Neural cell (in vitro differentiated cells): ENCODE results near the gene FILIP1L.

Source experiments
- CTCF ChIP-seq: fragments of 450-650 bp; IDR thresholded peaks from 2 replicates; pipeline ENCODE4 v1.5.1; 2014; ENCODE audit warnings: antibody characterized with exemption, mild to moderate bottlenecking, moderate library complexity; ENCODE audit not compliant: poor library complexity, severe bottlenecking
- EP300 ChIP-seq: fragments of 450-650 bp; conservative IDR thresholded peaks from 2 replicates; pipeline ENCODE4 v1.6.1; 2014; ENCODE audit warnings: antibody characterized with exemption, mild to moderate bottlenecking, moderate library complexity; ENCODE audit not compliant: poor library complexity, severe bottlenecking
- EZH2 ChIP-seq: fragments of 200-600, 300-800 bp; shearing (Covaris generic), sonication (generic); IDR thresholded peaks from 2 replicates; pipeline ENCODE4 v1.6.1; 2014; ENCODE audit warnings: antibody characterized with exemption, low read length, borderline replicate concordance, mild to moderate bottlenecking; ENCODE audit not compliant: insufficient read depth, poor library complexity, severe bottlenecking
- MXI1 ChIP-seq: fragments of 450-650 bp; conservative IDR thresholded peaks from 2 replicates; pipeline ENCODE4 v1.6.1; 2014; ENCODE audit warnings: antibody characterized with exemption, mild to moderate bottlenecking; ENCODE audit not compliant: poor library complexity, severe bottlenecking
- POLR2AphosphoS5 ChIP-seq: IDR thresholded peaks from 2 replicates; pipeline ENCODE4 v1.6.1; 2012
- REST ChIP-seq: IDR thresholded peaks from 2 replicates; pipeline ENCODE4 v1.6.1; 2012; ENCODE audit warnings: borderline replicate concordance
- SMC3 ChIP-seq: fragments of 450-650 bp; conservative IDR thresholded peaks from 2 replicates; pipeline ENCODE4 v1.6.1; 2014; ENCODE audit warnings: antibody characterized with exemption, mild to moderate bottlenecking, moderate library complexity; ENCODE audit not compliant: poor library complexity
- TAF1 ChIP-seq: IDR thresholded peaks from 2 replicates; pipeline ENCODE4 v1.6.1; 2012; ENCODE audit warnings: low read depth

- no peak for TF ChIP-seq EP300
- no peak for TF ChIP-seq CTCF
- no peak for TF ChIP-seq SMC3
- no peak for TF ChIP-seq REST
- TF ChIP-seq POLR2AphosphoS5 = no peak
- no peak for TF ChIP-seq EZH2
- no peak for TF ChIP-seq TAF1
- TF ChIP-seq MXI1 = no peak
Observed at GRCh38 chr3:100103558-100104441, 10.5 kb downstream of the FILIP1L start.
